DOHH2 (cell line): ENCODE results near the gene ADSL.

ENCODE experiments used
- H3F3A ChIP-seq: fragments of 200-600 bp; sonication (generic), shearing (Covaris generic); 2 replicates; pipeline ENCODE4 v1.6.0; 2016; ENCODE audit warnings: antibody characterized with exemption, mild to moderate bottlenecking; ENCODE audit not compliant: control insufficient read depth, insufficient read depth
- H3K27ac ChIP-seq: fragments of 200-600 bp; sonication (generic); 2 replicates; pipeline ENCODE4 v1.5.1; 2014; ENCODE audit warnings: low read depth, mild to moderate bottlenecking, low read length, moderate library complexity
- H3K27me3 ChIP-seq: fragments of 200-600 bp; sonication (generic); 2 replicates; pipeline ENCODE4 v1.6.1; 2014; ENCODE audit warnings: mild to moderate bottlenecking, low read length, mixed read lengths; ENCODE audit not compliant: control insufficient read depth
- H3K36me3 ChIP-seq: fragments of 200-600 bp; sonication (generic); 2 replicates; pipeline ENCODE4 v1.6.1; 2014; ENCODE audit warnings: mild to moderate bottlenecking, low read length, moderate library complexity, mixed read lengths; ENCODE audit not compliant: control insufficient read depth
- H3K4me1 ChIP-seq: fragments of 200-600 bp; sonication (generic); 2 replicates; pipeline ENCODE4 v1.6.1; 2014; ENCODE audit warnings: mild to moderate bottlenecking, low read length, mixed read lengths; ENCODE audit not compliant: control insufficient read depth
- H3K4me2 ChIP-seq: fragments of 200-600 bp; sonication (generic); 2 replicates; pipeline ENCODE4 v1.6.0; 2014; ENCODE audit warnings: mild to moderate bottlenecking, low read length, moderate library complexity
- H3K4me3 ChIP-seq: fragments of 200-600 bp; sonication (generic); 2 replicates; pipeline ENCODE4 v1.5.1; 2014; ENCODE audit warnings: mild to moderate bottlenecking, low read length, mixed read lengths
- H3K79me2 ChIP-seq: fragments of 200-600 bp; sonication (generic); 2 replicates; pipeline ENCODE4 v1.6.1; 2014; ENCODE audit warnings: mild to moderate bottlenecking, low read length, mixed read lengths; ENCODE audit not compliant: control insufficient read depth
- H3K9me2 ChIP-seq: fragments of 200-600 bp; sonication (generic); replicated peaks from 2 replicates; pipeline ENCODE4 v1.6.1; 2014; ENCODE audit warnings: mild to moderate bottlenecking, low read length, mixed read lengths; ENCODE audit not compliant: control insufficient read depth
- H3K9me3 ChIP-seq: fragments of 200-600 bp; sonication (generic); 2 replicates; pipeline ENCODE4 v1.6.1; 2014; ENCODE audit warnings: antibody characterized with exemption, low read length, mixed read lengths; ENCODE audit not compliant: control insufficient read depth, insufficient read depth
- H4K20me1 ChIP-seq: fragments of 200-600 bp; sonication (generic); 2 replicates; pipeline ENCODE4 v1.6.0; 2014; ENCODE audit warnings: low read depth, mild to moderate bottlenecking, antibody characterized with exemption, low read length, moderate library complexity; ENCODE audit not compliant: control insufficient read depth, insufficient read depth
- EZH2phosphoT487 ChIP-seq: fragments of 200-600 bp; sonication (generic); IDR thresholded peaks from 2 replicates; pipeline ENCODE4 v1.6.1; 2017; ENCODE audit warnings: borderline replicate concordance, mild to moderate bottlenecking, antibody characterized with exemption, low read length, moderate library complexity, mixed read lengths
- TF ChIP-seq, protein P1 (sequence below): fragments of 200-600 bp; sonication (generic); IDR thresholded peaks from one replicate; pipeline ENCODE4 v1.5.1; 2014; ENCODE audit warnings: antibody characterized with exemption, mild to moderate bottlenecking, low read depth, low read length; ENCODE audit not compliant: poor library complexity, severe bottlenecking

The ADSL gene

DNA sequence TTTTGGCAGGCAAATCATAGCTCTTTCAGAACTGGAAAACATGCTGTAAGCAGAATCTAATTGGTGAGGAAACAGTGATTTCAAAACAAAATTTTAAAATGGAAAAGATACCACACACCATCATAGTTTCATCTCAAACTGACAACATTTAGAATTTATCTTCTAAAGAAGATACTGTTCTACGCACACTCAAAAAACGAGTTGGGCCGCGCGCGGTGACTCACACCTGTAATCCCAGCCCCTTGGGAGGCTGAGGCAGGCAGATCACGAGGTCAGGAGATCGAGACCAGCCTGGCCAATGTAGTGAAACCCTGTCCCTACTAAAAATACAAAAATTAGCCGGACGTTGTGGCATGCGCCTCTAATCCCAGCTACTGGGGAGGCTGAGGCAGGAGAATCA, 44.2 kb upstream of the ADSL start:
- H3K27me3 ChIP-seq, result no peaks in the 10 kb centered on the region
- peaks cover 37% of the 10 kb centered on the region for H3K36me3 ChIP-seq
- H3K9me3 ChIP-seq, result no peaks in the 10 kb centered on the region
- no peaks in the 10 kb centered on the region for H4K20me1 ChIP-seq
- H3K4me2 ChIP-seq, result no peak overlapping the region
- H3K79me2 ChIP-seq, result no peaks in the 10 kb centered on the region
- TF ChIP-seq EZH2phosphoT487, result no peak
- TF ChIP-seq, protein P1, sequence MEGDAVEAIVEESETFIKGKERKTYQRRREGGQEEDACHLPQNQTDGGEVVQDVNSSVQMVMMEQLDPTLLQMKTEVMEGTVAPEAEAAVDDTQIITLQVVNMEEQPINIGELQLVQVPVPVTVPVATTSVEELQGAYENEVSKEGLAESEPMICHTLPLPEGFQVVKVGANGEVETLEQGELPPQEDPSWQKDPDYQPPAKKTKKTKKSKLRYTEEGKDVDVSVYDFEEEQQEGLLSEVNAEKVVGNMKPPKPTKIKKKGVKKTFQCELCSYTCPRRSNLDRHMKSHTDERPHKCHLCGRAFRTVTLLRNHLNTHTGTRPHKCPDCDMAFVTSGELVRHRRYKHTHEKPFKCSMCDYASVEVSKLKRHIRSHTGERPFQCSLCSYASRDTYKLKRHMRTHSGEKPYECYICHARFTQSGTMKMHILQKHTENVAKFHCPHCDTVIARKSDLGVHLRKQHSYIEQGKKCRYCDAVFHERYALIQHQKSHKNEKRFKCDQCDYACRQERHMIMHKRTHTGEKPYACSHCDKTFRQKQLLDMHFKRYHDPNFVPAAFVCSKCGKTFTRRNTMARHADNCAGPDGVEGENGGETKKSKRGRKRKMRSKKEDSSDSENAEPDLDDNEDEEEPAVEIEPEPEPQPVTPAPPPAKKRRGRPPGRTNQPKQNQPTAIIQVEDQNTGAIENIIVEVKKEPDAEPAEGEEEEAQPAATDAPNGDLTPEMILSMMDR, result no peak
- H3K4me1 ChIP-seq, result no peaks in the 10 kb centered on the region
- no peak overlapping the region for H3K4me3 ChIP-seq
- no peak overlapping the region for H3K27ac ChIP-seq
- H3K9me2 ChIP-seq, result no peaks in the 10 kb centered on the region
- H3F3A ChIP-seq, result no peaks in the 10 kb centered on the region

DNA sequence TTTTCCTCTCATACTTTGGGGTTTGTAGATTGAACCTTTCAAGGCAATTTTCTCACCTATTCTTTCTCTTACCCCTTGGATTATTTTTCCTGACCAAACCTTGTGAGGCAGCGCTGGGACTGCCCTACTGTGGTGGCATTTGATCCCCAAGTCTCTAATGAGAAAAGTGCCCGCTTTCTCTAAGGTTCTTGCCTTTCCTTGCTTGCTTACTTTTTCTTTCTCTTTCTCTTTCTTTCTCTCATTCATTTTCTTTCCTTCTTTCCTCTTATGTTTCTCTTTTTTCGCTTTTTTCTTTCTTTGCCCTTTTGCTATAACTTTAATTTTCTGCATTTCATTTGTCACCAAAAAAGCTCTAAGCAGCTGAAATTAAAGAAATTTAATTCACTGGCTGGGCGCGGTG, 40.7 kb upstream of the ADSL start:
- Histone ChIP-seq H3K4me3 (no peak overlapping the region), H3K9me2 (no peaks in the 10 kb centered on the region), H3K36me3 (peaks cover 60% of the 10 kb centered on the region), H3K79me2 (no peaks in the 10 kb centered on the region), H3K27me3 (no peaks in the 10 kb centered on the region), H3K9me3 (no peaks in the 10 kb centered on the region), H3K4me2 (no peak overlapping the region), H3K4me1 (no peaks in the 10 kb centered on the region), H3F3A (no peaks in the 10 kb centered on the region), H3K27ac (no peak overlapping the region), H4K20me1 (no peaks in the 10 kb centered on the region)
- TF ChIP-seq, protein P1, result no peak
- no peak for TF ChIP-seq EZH2phosphoT487

DNA sequence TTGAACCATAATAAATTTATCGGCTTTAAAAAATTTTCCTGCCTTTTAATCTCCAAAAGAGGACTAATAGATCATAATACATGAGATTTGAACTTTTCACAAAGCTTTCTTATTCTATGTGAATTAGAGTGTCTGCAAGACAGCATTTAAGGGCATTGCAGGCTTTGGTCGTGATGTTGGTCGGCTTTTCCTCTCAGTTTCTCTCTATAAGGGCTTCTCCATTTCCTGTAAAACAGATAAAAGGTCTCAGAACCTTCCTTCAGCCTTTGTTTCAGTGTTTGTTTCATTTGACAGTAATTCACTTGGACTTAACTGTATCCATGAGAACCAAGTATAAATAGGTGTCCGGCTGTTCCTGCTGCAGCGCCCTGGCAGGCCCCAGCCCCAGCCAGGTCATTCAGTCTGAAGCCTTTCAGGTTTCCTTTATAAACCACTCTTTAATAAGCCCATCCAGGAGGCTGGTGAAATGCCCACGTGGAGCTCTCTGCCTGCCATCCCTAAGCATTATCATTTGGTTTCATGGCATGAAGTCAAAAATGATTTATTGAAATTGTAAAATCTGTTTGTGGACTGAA, 37.2 kb upstream of the ADSL start:
- peaks cover 72% of the 10 kb centered on the region for H3K36me3 ChIP-seq
- no peak overlapping the region for H3K4me3 ChIP-seq
- H3K27me3 ChIP-seq, result no peaks in the 10 kb centered on the region
- no peak overlapping the region for H3K4me2 ChIP-seq
- H3K9me2 ChIP-seq, result no peaks in the 10 kb centered on the region
- H3K79me2 ChIP-seq, result no peaks in the 10 kb centered on the region
- no peaks in the 10 kb centered on the region for H3K9me3 ChIP-seq
- no peak overlapping the region for H3K27ac ChIP-seq
- no peak for TF ChIP-seq EZH2phosphoT487
- TF ChIP-seq, protein P1, result no peak
- no peaks in the 10 kb centered on the region for H3F3A ChIP-seq
- no peaks in the 10 kb centered on the region for H4K20me1 ChIP-seq
- no peaks in the 10 kb centered on the region for H3K4me1 ChIP-seq

DNA sequence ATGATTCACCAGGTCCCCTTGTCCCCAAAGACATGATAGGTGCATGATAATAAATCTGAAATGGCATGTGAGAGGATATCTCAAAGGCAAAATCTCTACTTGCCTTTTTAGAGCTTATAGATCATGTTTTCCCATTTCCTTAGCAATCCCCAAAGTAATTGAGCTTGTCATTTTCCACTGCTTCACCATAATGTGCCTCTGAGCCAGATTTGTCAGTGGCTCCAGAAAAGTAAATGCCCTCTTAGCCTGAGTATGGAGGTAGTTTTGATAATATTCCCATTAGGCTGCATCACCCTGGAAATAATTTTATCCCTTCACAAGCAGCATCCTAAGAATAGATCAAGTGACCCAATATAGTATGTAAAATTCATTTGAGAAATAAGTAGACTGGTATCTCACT, 36.7 kb upstream of the ADSL start:
- peaks cover 77% of the 10 kb centered on the region for H3K36me3 ChIP-seq
- H3K27ac ChIP-seq, result no peak overlapping the region
- no peaks in the 10 kb centered on the region for H4K20me1 ChIP-seq
- no peaks in the 10 kb centered on the region for H3F3A ChIP-seq
- H3K4me2 ChIP-seq, result no peak overlapping the region
- TF ChIP-seq, protein P1, result no peak
- no peak for TF ChIP-seq EZH2phosphoT487
- H3K9me2 ChIP-seq, result no peaks in the 10 kb centered on the region
- H3K27me3 ChIP-seq, result no peaks in the 10 kb centered on the region
- no peaks in the 10 kb centered on the region for H3K9me3 ChIP-seq
- H3K4me3 ChIP-seq, result no peak overlapping the region
- H3K4me1 ChIP-seq, result no peaks in the 10 kb centered on the region
- no peaks in the 10 kb centered on the region for H3K79me2 ChIP-seq
